ENCODE measurements around the gene C1orf116. TPM values are rescaled to one million over a fixed set of nuclear protein-coding genes. Genes with fewer than 3 reads are reported as not detected.
A peak's percentile ranks its signal among the peaks of the same experiment; 100 is the strongest.

C1orf116 gene
- polyA plus RNA-seq, 2 of the 4 experiments (the other 2 are of a cell fraction): 2.0 to 3.2 TPM

GRCh38 chr1:207052911-207053769 lies 20.6 kb upstream of the C1orf116 start, which contains the start of gene PFKFB2:
Gene PFKFB2, plus strand, starts transcription at chr1:207053275. Its CDS starts 1,443 bp downstream, at chr1:207054718.
- Histone ChIP-seq H3K4me1 (peaks cover 27% of the 10 kb centered on the region), H3K9me3 (no peaks in the 10 kb centered on the region), H3K27ac (peak within 1 kb of the TSS; percentile 94 to 97), H3K4me3 (peak within 1 kb of the TSS; percentile 91), H3K4me2 (peak within 1 kb of the TSS; percentile 79)
- ChIA-PET POLR2A (interaction anchor here (0.5 to 1.8 kb wide), 16 partner anchors 15 to 583 kb away, joined by 3 to 14 read pairs (median 6); partner anchors contain the start of genes C1orf116, CD55, DYRK3 and IKBKE), CTCF (interaction anchor here (0.5 to 3.1 kb wide), 12 partner anchors 17 to 446 kb away, joined by 3 to 13 read pairs (median 4); no protein-coding TSS in a partner anchor)
- FAIRE-seq (no peak), DNase-seq (ENCODE audit: low read depth in 1 of 2, low spot score in 1 of 2) (peak; percentile 98), ATAC-seq (peak; percentile 88 to 89)
- WGBS (ENCODE audit: missing lambda C conversion rate): 13% methylated on average over 41 of the region's 56 CpGs
- no peak for TF ChIP-seq HOXB13 (CRISPR knock-in tag; IDR thresholded peaks at IDR 0.05; ENCODE audit: low read depth)
- TF ChIP-seq CTCF (IDR thresholded peaks at IDR 0.05): no peak
- no peak for TF ChIP-seq ZNF302 (CRISPR knock-in tag; IDR thresholded peaks at IDR 0.05)
- no peak for TF ChIP-seq SREBF2 (IDR thresholded peaks at IDR 0.05)
- no peak; the same call in 1 of the 2 replicates for TF ChIP-seq TP53 (CRISPR knock-in tag; IDR thresholded peaks at IDR 0.05)
- no peak for TF ChIP-seq RCOR1 (IDR thresholded peaks at IDR 0.05; ENCODE audit: low read depth, low read length)
- no peak for TF ChIP-seq FOXS1 (CRISPR knock-in tag; IDR thresholded peaks at IDR 0.05)
- no peak for TF ChIP-seq RARB (CRISPR knock-in tag; IDR thresholded peaks at IDR 0.05)
- no peak for TF ChIP-seq CBX8 (IDR thresholded peaks at IDR 0.05)
- no peak for TF ChIP-seq JUNB (IDR thresholded peaks at IDR 0.05)
- no peak for TF ChIP-seq MYC (IDR thresholded peaks at IDR 0.05; ENCODE audit: borderline replicate concordance, low read length)
- no peak for TF ChIP-seq CEBPB (IDR thresholded peaks at IDR 0.05)
- no peak for TF ChIP-seq NPAS2 (CRISPR knock-in tag; IDR thresholded peaks at IDR 0.05; ENCODE audit: borderline replicate concordance)
- no peak for TF ChIP-seq NR3C1 (IDR thresholded peaks at IDR 0.05)
- no peak for TF ChIP-seq EHF (CRISPR knock-in tag; IDR thresholded peaks at IDR 0.05)
- TF ChIP-seq E2F6 (IDR thresholded peaks at IDR 0.05; ENCODE audit: borderline replicate concordance, low read depth): no peak
- TF ChIP-seq CHD2 (IDR thresholded peaks at IDR 0.05; ENCODE audit: low read length, partially characterized antibody): peak; percentile 98
- no peak for TF ChIP-seq ELK1 (IDR thresholded peaks at IDR 0.05; ENCODE audit: low read depth, low read length)
- TF ChIP-seq CHD4 (IDR thresholded peaks at IDR 0.05; ENCODE audit: borderline replicate concordance): no peak
- TF ChIP-seq HOXA7 (CRISPR knock-in tag; IDR thresholded peaks at IDR 0.05): no peak
- no peak for TF ChIP-seq ATOH8 (CRISPR knock-in tag; IDR thresholded peaks at IDR 0.05; ENCODE audit: low read depth)
- TF ChIP-seq HMGXB4 (CRISPR knock-in tag; IDR thresholded peaks at IDR 0.05; ENCODE audit: borderline replicate concordance): no peak
- no peak for TF ChIP-seq MAX (IDR thresholded peaks at IDR 0.05)
- no peak for TF ChIP-seq HOXB5 (CRISPR knock-in tag; IDR thresholded peaks at IDR 0.05)
- no peak for TF ChIP-seq TFCP2L1 (CRISPR knock-in tag; IDR thresholded peaks at IDR 0.05)
- TF ChIP-seq HDAC2 (IDR thresholded peaks at IDR 0.05): no peak
- TF ChIP-seq REST (IDR thresholded peaks at IDR 0.05): peak; percentile 99
- TF ChIP-seq PBX3 (IDR thresholded peaks at IDR 0.05): no peak

Measured in A549 (cell line).